Measurements from ENCODE around the gene ST6GAL1.
"Not testable (repeated sequence)": the region's sequence is repeated elsewhere in the genome, so short reads cannot be mapped to it uniquely, and the experiment has no call there.

The ST6GAL1 gene

GRCh38 chr3:186896006-186896405 is 34.3 kb upstream of the ST6GAL1 start:
- Histone ChIP-seq H3K27me3 (no peaks in the 10 kb centered on the region), H3K4me3 (ENCODE audit: low read depth in 1 of 2, low read length in 1 of 2) (no peak overlapping the region), H3K27ac (no peak overlapping the region), H3K36me3 (no peaks in the 10 kb centered on the region), H3K4me1 (ENCODE audit: control insufficient read depth in 1 of 2, insufficient read depth in 1 of 2, low read depth in 1 of 2, low read length in 1 of 2) (no peaks in the 10 kb centered on the region), H3K9me3 (no peaks in the 10 kb centered on the region)
- no peak for TF ChIP-seq CTCF (IDR thresholded peaks at IDR 0.05)

GRCh38 chr3:186896875-186897274 is 33.5 kb upstream of the ST6GAL1 start:
- Histone ChIP-seq H3K4me3 (ENCODE audit: low read depth in 1 of 2, low read length in 1 of 2) (no peak overlapping the region), H3K27ac (no peak overlapping the region)

GRCh38 chr3:186901135-186901734 is 29.1 kb upstream of the ST6GAL1 start:
- Histone ChIP-seq H3K36me3 (no peaks in the 10 kb centered on the region), H3K4me3 (ENCODE audit: low read depth in 1 of 2, low read length in 1 of 2) (no peak overlapping the region), H3K27ac (no peak overlapping the region), H3K27me3 (no peaks in the 10 kb centered on the region), H3K9me3 (no peaks in the 10 kb centered on the region), H3K4me1 (ENCODE audit: control insufficient read depth in 1 of 2, insufficient read depth in 1 of 2, low read depth in 1 of 2, low read length in 1 of 2) (no peaks in the 10 kb centered on the region)
- TF ChIP-seq CTCF (IDR thresholded peaks at IDR 0.05): no peak

More at GRCh38 chr3:186896875-186897274, 33.5 kb upstream of the ST6GAL1 start:
- no peak for TF ChIP-seq CTCF (IDR thresholded peaks at IDR 0.05)
- Histone ChIP-seq H3K4me1 (ENCODE audit: control insufficient read depth in 1 of 2, insufficient read depth in 1 of 2, low read depth in 1 of 2, low read length in 1 of 2) (no peaks in the 10 kb centered on the region), H3K9me3 (no peaks in the 10 kb centered on the region), H3K36me3 (no peaks in the 10 kb centered on the region), H3K27me3 (no peaks in the 10 kb centered on the region)

GRCh38 chr3:186902154-186902553 is 28.2 kb upstream of the ST6GAL1 start:
- Histone ChIP-seq H3K27ac (no peak overlapping the region), H3K4me1 (ENCODE audit: control insufficient read depth in 1 of 2, insufficient read depth in 1 of 2, low read depth in 1 of 2, low read length in 1 of 2) (no peaks in the 10 kb centered on the region), H3K27me3 (no peaks in the 10 kb centered on the region), H3K36me3 (no peaks in the 10 kb centered on the region), H3K4me3 (ENCODE audit: low read depth in 1 of 2, low read length in 1 of 2) (no peak overlapping the region), H3K9me3 (no peaks in the 10 kb centered on the region)
- no peak for TF ChIP-seq CTCF (IDR thresholded peaks at IDR 0.05)

GRCh38 chr3:186902713-186903112 is 27.6 kb upstream of the ST6GAL1 start:
- Histone ChIP-seq H3K4me3 (ENCODE audit: low read depth in 1 of 2, low read length in 1 of 2) (no peak overlapping the region), H3K9me3 (no peaks in the 10 kb centered on the region), H3K27me3 (no peaks in the 10 kb centered on the region), H3K4me1 (ENCODE audit: control insufficient read depth in 1 of 2, insufficient read depth in 1 of 2, low read depth in 1 of 2, low read length in 1 of 2) (no peaks in the 10 kb centered on the region), H3K36me3 (no peaks in the 10 kb centered on the region), H3K27ac (no peak overlapping the region)
- TF ChIP-seq CTCF (IDR thresholded peaks at IDR 0.05): no peak

GRCh38 chr3:186903676-186904075 is 26.6 kb upstream of the ST6GAL1 start:
- H3K9me3 ChIP-seq; H3K27ac ChIP-seq; H3K36me3 ChIP-seq; H3K27me3 ChIP-seq; H3K4me3 ChIP-seq (ENCODE audit: low read depth in 1 of 2, low read length in 1 of 2); H3K4me1 ChIP-seq (ENCODE audit: control insufficient read depth in 1 of 2, insufficient read depth in 1 of 2, low read depth in 1 of 2, low read length in 1 of 2): not testable (repeated sequence)

- H3K36me3 ChIP-seq; H3K9me3 ChIP-seq; H3K4me3 ChIP-seq (ENCODE audit: low read depth in 1 of 2, low read length in 1 of 2); H3K27ac ChIP-seq; H3K27me3 ChIP-seq: not testable (repeated sequence)
- peaks cover 8 to 13% of the 10 kb centered on the region in 2 experiments for H3K4me1 ChIP-seq (ENCODE audit: control insufficient read depth in 1 of 2, insufficient read depth in 1 of 2, low read depth in 1 of 2, low read length in 1 of 2)
Observed at GRCh38 chr3:186907075-186907474, 23.3 kb upstream of the ST6GAL1 start.

All from neutrophil (primary cell).